KG1 (cell line): ENCODE measurements around the gene DOCK4.

Experiments
- DNase-seq: peaks from one replicate; lab custom pipeline; 2025; lab: John Stamatoyannopoulos, UW

Gene DOCK4

DNA sequence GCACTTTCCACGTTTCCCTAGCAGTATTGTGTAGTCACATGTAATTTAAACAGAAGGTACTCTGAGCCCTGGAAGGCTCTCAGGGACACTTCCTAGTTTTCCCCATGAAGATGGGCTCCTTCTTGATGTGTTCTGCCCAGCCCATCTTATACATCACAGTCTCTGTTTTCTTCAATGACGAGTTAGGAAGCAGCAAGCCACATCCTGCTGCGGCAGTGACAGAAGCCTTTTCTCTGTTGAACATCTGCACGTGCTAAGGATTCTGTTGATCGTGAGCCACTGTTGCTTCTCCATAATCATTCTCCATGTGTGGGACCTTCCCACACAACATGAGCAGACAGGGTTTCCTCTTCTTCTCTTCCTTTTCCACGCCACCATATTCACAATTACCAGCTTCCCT is 346.0 kb downstream of the DOCK4 start:
- DNase-seq, result no peak

DNA sequence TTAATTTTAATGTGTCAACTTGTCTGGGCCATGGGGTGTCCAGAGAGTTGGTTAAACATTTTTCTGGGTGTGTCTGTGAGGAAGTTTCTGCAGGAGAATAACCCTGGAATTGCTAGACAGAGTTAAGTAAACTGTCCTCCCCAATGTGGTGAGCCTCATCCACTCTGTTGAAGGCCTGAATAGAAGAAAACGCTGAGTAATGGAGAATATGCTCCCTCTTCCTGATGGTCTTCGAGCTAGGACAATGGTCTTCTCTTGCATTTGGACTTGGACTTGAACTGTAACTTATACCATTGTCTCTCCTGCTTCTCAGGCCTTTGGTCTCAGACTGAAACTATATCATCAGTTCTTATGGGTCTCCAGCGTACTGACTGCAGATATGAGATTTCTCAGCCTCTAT is 347.9 kb downstream of the DOCK4 start:
- DNase-seq, result no peak

DNA sequence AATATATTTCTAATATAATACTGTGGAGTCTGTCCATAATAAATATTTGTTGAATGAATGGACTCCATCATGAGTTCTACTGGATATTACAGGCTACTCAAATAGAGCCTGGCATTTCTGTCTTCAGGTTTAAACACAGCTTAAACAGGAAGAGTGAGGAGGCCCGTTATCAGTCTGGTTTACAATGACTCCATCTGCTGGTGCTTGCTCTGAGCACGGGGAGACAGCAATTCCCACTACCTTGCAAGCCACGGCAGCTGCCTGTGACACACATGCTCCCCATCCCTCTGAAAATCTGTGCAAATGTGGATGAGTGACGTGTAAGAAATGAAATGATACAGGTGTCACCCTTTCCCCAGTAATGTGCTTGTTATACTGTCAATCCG is 350.4 kb downstream of the DOCK4 start:
- DNase-seq, result no peak

DNA sequence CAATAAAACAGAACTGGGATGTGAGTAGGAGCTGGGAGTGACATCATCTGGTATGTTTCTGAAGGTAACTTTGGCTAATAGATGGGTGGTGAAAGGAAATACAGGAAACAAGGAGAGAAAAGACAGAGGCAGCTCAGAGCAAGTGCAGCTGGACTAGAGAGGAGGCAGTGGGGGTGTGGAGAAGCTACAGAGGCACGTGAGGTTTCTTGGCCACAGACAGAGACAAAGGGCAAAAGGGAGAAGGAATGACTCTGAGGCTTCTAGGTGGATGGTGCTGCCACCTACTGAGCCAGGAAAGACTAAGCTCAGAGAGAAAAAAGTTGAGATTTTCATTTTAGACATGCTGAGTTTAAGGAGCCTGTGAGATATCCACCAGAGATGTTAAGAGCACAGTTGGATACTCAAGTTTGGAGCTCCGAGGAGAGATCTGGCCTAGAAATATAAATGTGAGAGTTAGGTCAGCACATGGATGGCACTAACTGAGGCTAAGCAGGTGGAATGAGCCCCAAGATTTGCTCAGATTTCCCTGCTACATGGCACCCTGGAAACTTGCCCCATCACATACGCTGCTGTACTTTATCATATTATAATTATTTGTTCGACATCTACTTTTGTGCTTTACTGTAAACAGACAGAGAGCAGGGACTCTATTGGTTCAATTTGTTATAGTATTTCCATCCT is 350.9 kb downstream of the DOCK4 start:
- DNase-seq, result no peak

DNA sequence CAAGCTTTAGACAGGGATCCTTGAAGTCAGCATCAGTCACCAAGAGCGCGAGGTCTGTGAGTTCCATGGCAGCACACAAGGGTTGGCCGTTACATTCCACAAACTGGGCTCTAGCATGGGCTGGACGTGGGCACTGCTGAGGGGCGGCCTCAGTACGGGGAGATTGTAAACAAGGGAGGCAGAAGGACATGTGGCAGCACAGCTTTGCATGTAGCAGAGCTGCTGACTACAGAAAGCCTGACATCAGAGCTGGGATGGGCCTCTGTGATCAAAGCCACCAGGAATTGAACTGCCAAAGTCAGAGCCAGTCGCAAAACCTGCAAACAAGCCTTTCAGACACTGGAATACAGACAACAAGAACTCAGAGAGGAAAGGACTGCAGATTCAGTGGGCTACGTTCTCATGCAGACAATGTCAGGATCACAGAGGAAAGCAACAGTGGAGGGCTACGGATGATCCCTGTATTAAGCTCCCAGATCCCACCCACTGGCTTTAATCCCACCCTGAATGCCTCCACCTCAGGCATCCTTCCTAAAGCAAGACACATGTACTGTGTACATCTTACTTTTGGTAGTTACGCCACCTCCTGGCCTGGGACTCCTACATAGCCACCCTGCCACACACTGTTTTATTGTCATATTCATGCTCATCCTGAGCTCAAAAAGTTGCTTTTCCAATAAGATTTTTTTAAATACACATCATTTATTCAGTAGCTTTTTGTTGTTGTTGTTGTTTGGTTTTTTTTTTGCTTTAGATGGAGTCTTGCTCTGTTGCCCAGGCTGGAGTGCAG is 352.8 kb downstream of the DOCK4 start:
- no peak for DNase-seq

DNA sequence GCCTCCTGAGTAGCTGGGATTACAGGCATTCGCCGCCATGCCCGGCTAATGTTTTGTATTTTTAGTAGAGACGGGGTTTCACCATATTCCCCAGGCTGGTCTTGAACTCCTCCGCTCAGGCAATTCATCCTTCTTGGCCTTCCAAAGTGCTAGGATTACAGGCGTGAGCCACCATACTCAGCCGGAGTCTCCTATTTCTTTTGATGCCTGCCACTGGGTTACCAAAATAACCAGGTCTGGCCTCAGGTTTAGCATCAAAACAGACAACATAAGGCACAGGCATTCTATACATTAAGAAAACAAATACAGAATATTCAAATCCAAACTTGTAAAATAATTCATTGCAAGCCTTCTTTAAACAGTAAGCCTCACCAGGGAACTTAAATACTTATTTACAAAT is 354.1 kb downstream of the DOCK4 start:
- DNase-seq, result no peak

DNA sequence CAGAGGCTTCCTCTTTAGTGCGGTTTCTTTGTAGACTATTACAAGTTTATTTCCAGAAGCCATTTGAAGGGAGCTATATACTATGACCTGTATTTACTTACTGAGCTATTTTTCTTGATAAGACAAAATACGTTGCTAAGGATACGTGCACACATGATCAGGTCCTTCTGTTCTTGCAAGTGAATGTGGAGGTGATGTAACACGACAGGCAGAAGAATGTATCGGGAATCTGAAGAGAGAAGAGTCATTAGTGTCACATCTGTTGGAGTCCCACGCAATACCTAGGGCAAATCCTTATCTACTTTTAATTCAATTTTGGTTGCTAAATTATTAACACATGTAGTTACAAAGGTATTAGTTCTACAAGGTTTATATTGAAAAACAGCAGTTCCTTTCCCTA is 359.3 kb downstream of the DOCK4 start:
- DNase-seq, result no peak

DNA sequence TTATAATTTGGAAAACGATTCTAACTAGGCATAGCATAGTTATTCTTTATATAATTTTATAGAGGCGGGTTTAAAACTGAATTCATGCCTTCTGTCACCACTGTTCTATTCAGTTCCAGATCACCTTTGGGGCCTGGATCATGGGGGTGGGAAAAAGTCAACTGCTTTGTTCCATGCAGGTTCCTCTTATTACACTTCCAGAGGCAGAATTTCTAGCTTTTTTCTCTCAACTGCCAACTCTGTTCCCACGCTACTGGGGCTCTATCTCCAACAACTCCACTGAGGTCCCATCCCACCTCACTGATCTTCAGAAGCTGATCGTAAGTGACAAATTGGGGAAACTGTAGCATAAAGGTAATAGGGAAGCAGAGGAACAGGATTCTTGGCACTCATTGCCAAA is 360.3 kb downstream of the DOCK4 start:
- DNase-seq, result no peak

DNA sequence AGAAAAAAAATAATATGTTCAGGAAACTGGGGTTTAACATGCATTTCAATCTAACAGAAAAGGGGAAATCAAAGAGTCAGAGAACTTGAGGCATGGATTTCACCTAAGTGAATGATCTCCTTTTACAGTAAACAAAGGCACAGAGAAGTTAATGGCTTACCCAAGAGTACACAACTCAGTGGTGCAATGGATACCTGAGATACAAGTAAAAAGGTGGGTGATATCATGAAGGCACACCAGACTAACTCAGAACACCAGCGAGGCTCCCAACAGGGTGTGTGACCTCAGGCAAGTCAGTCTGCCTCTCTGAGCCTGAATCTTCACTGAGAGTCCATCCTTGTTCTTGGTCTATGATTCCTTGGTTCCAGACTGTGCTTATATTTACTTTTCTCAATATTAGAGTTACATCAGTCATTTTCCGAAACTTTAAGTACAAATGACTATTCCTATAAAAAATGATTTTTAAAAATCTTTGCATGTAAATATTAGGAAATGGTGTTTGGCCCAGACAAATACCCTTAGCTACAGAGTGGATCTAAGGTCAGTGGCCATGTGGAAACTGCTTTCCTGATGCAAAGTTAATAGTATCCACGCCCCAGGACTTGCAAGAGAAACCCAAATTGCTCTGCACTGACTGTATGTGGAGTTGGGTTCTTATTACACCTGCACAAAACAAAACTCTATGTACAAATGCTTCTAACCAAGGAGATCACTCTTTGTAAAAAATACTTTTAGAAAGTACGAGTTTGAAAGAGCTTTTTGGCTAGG is 361.1 kb downstream of the DOCK4 start:
- no peak for DNase-seq

DNA sequence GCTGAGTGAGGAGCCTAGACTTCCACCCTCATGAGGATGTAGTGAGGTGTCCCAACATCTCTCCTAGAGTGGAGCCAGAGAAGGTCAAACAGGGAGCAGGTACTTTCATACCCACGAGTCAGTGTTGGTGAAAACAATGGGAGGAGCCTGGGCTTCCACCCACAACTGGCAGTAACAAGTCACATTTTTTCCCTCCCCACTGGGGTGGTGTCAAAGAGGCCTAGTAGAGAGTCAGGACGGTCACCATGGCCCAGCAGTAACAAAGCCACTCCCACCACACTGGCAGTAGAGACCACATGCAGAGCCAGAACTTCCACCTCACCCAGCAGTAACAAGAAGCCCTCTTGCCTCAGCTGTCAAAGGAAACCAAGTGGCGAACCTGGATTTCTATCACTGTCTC is 363.7 kb downstream of the DOCK4 start:
- DNase-seq, result no peak

DNA sequence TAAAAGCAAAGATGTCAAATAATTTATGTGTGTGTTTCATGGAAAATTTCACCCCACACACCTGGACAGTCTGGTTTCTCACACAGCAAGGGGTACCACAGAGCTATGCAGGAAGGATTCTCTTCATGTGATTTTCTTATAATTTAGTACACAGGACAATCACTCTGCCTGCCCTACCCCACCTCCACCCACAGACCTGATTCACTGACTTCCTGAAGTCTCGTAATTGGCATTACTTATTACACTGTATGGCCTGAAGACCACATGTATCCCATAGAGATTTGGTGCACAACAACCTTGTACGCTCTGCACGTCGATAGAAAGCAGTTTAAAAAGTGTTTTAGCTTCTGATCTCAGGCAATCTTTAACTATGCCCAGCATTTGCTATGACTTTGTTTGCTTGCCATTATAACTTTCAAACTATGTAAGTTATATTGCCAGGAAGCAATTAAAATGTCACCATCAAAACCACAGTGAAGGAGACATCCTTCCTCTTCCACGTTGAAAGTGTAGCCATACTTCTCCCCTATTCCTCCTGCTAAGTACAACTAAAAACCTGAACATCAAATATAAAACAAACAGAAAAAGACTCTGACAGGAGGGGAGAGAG is 364.5 kb downstream of the DOCK4 start:
- no peak for DNase-seq

DNA sequence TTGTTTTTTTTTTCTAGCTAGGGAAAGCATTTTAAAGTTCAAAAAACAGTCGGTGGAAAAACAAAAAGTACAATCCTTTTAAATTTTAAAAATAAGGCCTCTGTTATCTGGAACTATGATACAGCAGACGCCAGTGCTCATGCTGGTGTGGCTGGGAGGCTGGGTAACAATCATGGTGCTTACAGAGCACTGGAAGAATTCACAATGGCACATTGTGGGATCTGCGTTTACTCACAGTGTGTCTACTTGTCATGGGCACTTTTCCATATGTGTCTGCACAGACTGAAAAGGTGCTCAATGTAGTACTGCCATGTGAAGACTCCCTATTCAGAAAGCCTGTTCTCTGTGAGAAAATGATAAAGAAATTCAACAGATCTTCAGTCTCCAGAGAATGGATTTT is 365.7 kb downstream of the DOCK4 start:
- no peak for DNase-seq

DNA sequence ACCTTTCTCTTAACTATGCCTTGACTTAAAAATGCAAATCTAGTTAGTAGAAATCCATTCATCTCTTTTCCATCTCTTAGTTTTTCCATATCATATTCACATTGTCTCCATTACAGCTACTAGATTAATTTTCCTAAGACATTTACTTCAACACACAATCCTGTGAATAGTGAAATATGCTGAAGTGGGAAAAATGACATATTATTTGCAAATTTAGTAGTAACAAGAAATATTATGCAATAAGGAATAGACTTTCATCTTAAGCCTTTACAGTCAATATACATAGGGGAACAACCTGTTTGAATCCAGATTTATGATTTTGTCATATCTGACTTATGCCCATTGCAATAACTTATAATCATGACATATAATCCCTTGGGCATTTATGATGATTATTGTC is 366.9 kb downstream of the DOCK4 start:
- DNase-seq, result no peak

DNA sequence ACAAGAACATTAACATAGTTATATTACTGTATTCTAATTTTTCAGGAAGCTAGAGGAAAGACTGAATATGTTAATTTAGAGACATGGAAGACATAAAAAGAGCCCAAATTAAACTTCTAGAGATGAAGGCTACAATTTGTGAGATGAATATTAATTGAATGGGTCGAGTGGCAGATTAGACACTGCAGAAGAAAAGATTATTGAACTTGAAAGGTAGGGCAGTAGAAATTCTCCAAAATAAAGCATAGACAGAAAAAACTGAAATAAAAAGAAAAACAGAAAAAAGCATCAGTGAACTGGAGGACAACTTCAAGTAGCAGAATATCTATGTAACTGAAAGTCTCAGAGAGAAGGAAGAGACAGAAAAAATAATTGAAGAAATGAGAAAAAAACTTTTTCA is 369.6 kb downstream of the DOCK4 start:
- DNase-seq, result no peak

DNA sequence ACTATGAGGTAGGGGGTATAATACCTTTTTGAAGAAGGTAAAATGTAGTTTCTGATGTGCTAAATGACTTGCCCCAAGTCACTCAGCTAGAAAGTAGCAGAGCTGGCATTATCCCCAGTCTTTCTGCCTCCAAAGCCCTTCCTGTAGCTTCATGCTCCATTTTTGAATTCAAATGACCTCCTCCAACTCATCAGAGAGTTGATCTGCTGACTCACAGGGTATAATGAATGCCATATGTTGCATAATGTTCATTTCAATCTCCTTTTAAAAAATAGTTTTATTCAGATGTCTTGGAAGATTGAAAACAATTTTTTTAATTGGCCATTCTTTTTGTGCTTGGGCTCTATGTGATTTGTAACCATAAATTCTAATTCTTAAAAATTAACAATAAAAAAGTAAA is 371.1 kb downstream of the DOCK4 start:
- no peak for DNase-seq

DNA sequence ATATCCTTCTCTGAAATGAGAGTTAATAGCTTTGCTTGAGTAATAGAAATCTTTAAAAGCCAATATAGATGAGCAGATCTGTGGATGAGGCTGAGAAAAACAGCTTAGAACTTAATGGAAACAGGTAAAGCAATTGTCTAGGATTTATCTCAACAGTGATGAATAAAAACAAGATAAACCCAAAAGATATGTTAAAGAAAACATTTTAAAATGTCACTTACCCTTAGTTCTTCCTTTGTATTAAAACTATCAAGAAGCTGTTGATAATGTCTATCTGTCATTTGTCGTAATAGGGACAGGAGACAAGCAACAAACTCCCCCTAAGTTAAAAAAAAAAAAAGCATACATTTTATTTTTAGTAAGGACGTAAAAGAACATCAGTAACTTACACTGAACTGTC is 371.8 kb downstream of the DOCK4 start:
- DNase-seq, result no peak

DNA sequence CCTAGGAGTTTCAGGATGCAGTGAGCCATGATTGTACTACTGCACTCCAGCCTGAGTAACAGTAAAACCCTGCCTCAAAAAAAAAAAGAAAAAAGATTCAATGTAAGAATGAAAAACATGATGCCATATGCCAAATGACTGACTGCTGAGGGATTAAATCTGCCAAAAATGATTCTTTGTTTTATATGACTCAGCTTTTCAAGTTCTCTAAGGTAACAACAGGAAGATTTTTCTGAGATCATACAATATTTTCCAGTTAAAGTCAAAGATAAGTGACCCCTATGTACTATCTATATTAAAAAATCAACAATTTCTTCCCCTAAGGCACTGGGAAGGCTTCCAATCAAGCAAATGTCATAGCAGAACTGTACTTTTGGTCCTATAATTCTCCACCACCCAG is 372.7 kb downstream of the DOCK4 start:
- DNase-seq, result no peak

DNA sequence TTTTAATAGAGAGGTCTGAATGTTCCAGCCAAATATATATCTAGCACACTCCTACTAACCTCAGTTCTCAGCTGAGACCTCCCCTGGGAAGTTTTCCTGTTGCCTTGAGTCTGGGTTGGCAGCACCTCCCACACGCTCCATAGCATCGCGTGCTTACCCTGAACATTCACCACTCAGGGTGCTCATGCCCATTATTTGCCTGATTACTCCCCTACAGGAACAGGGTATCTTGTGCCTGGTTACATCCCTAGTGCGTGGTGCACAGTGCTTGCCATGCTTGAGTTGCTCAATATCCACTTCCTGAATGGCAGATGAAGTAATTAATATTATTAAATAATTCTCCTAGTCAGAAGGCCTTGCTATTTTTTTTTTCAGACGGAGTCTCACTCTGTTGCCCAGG is 374.0 kb downstream of the DOCK4 start:
- DNase-seq, result no peak

DNA sequence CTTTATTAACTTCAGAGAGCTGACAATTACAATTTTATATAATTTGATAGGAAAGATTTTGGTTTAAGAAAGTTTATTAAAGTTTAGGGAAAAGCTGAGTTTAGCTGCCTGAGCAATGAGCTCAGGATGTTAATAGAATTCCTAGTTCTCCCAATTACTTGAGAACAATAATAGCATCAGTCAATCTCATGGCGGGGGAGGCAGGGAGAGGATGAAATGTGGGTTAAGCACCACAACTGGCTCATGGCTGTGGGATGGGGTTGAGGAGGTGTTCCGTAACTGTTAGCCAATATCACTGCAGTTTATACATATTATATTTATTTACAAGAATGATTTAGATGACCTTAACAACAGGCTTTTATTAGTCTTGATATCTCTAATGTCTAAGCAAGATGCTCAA is 377.0 kb downstream of the DOCK4 start:
- DNase-seq, result no peak

DNA sequence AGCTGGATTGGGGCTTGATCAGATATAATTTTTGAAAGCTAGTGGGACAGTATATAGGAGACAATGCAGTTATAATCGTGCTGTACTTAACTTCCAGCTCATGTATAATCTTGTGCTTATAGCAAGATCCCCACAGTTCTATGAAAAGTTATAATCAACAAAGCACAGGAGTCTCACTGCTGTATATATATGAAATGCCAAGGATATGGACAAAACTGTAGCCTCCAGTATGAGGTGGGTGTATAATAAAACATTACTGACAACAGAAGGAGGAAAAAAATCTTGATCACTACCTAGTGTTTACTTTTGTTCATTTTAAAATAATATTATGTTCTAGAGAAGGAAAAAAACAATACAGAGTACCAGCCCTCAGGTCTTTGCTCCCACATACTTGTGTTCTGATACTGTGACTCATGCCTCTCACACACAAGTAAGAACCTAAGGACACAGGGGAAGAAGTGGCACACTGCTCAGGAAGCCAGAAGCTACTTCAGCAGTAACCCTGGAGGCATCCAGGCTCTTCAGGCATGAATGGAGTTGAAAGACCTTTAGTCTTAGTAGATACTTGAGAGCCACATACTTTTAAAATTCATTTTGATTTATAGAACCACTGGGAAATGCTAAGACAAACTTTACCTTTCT is 378.2 kb downstream of the DOCK4 start:
- no peak for DNase-seq

DNA sequence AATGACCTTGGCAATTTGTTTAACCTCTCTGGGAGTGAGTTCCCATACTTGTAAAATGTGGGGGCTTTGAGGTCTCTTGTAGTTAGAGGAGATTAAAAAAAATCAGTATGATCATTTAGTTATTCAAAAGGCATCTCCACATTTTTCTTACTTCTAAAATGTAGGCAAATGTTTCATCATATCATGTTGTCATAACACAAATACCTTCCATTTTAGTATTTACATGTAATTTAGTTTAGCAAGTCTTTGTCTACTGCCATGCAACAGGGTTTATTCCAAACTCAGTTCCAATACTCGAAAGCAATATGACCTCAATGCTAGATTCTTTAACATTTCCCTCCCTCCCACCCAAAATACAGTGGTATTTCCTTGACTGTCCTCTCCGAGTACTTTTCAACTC is 381.2 kb downstream of the DOCK4 start:
- no peak for DNase-seq

DNA sequence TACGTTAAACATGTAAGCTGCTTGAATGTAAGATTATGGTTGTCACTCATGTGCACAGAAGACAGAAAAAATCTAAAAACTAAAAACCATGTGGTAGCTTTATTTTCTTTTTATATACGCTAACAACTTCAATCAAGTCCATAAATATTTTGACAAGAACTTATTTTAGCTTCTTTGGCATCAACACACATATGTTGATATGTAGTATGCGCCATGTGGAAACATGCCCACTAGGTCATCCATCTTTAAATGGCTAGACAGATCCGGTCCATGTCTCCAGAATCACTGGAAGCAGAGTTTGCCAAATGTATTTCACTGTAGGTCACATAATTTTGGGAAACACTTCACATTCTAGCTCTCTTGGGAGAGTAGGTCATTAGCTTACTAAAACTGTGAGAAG is 382.4 kb downstream of the DOCK4 start:
- DNase-seq, result no peak
